Mucosa of gallbladder (tissue), 1 donor: ENCODE data around the gene CPM. TPM values are rescaled to one million over a fixed set of nuclear protein-coding genes. Genes with fewer than 3 reads are reported as not detected.
"Not testable (repeated sequence)": the region's sequence is repeated elsewhere in the genome, so short reads cannot be mapped to it uniquely, and the experiment has no call there.

Source experiments
- DNase-seq: peaks from one replicate; pipeline ENCODE4 v3.0.0-alpha.2; 2020; ENCODE audit warnings: low spot score
- total RNA-seq: library from RNA; stranded (reverse); gene quantifications from one replicate; pipeline ENCODE4 v1.2.1, GENCODE V29; 2021
- donor health status: DM: no; HTN: no; CAD: no.

CPM gene
- total RNA-seq, 1 donor from 2014 or later, result 61.5 TPM

DNA sequence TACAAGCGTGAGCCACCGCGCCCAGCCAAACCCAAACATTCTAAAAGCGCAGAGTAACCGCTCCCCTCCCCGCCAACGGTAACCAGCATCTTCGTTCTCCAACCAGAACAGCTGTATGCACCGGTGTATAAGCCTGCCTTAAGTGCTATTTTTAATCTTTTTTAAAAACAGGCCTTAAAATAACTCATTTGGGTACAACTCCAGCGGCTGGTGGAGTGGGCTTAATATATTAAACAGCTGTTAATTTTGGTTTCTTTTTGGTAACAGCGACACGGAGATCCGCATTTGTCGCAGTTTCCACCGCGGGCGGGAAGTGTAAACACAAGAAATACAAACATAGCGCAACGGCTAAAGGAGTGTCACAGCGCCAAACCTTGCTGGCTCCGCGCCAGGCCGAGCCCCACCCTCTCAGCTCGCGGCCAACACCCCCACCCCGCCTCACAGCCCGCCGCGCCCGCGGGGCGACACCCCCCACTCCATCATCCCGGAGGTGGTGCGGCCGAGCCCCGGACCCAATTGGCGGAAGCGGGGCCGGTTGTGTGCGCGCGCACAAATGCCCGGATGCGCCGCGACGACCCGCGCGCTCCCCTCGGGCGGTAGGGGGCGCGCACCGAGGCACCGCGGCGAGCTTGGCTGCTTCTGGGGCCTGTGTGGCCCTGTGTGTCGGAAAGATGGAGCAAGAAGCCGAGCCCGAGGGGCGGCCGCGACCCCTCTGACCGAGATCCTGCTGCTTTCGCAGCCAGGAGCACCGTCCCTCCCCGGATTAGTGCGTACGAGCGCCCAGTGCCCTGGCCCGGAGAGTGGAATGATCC, 125.2 kb downstream of the CPM start, which contains the start of gene MDM2:
Gene MDM2 (plus strand): TSS at position 602 of the 812 bp plus-strand sequence. CDS start 301 bp downstream, outside the sequence.
- peak; percentile 95 for DNase-seq

DNA sequence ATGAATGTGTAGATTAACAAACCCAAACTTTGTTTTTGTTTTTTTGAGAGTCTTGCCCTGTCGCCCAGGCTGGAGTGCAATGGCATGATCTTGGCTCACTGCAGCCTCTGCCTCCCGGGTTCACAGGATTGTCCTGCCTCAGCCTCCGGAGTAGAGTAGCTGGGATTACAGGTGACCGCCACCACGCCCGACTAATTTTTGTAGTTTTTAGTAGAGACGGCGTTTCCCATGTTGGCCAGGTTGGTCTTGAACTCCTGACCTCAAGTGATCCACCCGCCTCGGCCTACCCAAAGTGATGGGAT, 125.7 kb downstream of the CPM start:
- DNase-seq, result not testable (repeated sequence)

GRCh38 chr12:68806488-68807237, 126.3 kb downstream of the CPM start:
- DNase-seq, result no peak

- no peak for DNase-seq
Observed at GRCh38 chr12:68805592-68806120, 127.3 kb downstream of the CPM start.

DNA sequence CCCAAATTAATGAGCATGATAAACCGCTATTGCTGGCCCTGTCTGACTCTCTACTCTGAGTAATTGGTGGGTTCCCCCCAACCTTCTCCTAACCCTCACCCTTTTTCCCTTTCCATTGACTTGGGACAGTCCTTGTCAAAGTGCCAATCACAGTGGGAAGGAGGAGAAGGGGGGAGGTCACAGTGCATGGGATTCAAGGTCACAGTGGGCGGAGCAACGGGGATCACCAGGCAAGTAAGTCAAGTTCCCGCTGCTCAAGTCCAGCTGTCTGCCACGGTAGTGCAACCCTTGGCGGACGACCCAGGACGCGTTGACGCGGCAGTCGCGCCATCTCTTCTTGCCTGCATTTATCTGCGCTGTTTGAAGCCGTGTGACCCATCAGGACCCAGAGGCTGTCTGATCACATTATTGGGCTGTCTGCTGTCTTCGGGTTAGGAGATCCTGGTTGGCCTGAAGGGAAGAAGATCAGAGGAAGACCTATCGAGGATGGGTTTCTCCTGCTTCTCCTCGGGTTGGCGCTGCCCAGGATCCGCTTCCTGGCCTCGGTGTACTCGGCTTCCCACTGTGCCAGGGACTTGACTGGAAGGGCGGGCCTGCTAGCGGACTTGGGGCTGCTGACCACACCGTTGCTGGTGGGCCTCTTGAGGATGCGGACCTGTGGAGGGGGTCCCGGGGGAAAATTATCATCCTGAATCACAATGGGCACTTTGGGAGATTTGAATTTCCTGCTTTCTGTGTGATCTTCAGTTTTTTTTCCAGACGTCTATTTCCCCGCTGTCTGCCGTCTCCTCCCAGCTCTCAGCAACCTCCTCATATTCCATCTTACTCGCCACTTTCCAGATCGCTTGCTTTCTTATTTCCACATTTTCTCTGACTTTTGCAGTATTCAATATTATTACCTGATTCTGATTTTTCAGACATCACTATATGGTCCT, 128.0 kb downstream of the CPM start:
- DNase-seq, result no peak

GRCh38 chr12:68803948-68804656, 128.9 kb downstream of the CPM start:
- DNase-seq, result no peak

- not testable (repeated sequence) for DNase-seq
Observed at GRCh38 chr12:68802911-68803651, 129.9 kb downstream of the CPM start.

GRCh38 chr12:68802372-68802745, 130.6 kb downstream of the CPM start:
- DNase-seq, result not testable (repeated sequence)

Other genes starting within 250 kb of the CPM start
- 24.8 TPM for gene NUP107, start 246.2 kb downstream of the CPM start, total RNA-seq
- 6.1 TPM for gene SLC35E3, start 187.0 kb downstream of the CPM start, total RNA-seq
- 73.2 TPM for gene MDM2, start 125.0 kb downstream of the CPM start, total RNA-seq